ENCODE results near the gene PCSK6.

GRCh38 chr15:101327147-101327740 lies 162.3 kb downstream of the PCSK6 start:
- TF ChIP-seq POLR2A (IDR thresholded peaks at IDR 0.05; ENCODE audit: low read length) (no peak), GATA1 (IDR thresholded peaks at IDR 0.05; ENCODE audit: low read depth, low read length) (no peak)

Measured in erythroblast (primary cell).